Measurements from ENCODE around the gene PDGFC.

The PDGFC gene

DNA sequence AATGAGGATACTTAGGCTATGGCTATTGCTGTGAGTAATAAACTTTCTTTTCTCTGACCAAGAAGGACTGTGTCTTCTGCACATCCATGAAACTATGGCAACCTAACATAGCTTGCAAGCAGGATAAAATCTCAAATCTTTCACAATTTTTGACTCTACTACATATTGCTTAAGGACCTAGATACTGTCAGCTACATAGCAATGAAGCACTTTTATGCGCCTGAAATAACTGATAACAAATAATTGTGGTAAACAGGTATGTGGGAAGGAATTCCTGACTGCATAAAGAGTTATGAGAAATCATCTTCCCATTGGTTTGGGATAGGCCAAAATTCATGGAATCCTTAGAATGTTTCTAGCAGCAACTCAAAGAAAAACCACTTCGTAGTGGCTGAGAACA lies 41.2 kb upstream of the PDGFC start:
- no peaks in the 10 kb centered on the region for H3K9me3 Mint-ChIP-seq
- no peaks in the 10 kb centered on the region for H3K4me1 Mint-ChIP-seq
- no peaks in the 10 kb centered on the region for H3K27me3 Mint-ChIP-seq (ENCODE audit: low read depth)
- H3K4me3 Mint-ChIP-seq: no peak overlapping the region
- TF ChIP-seq, protein P1, sequence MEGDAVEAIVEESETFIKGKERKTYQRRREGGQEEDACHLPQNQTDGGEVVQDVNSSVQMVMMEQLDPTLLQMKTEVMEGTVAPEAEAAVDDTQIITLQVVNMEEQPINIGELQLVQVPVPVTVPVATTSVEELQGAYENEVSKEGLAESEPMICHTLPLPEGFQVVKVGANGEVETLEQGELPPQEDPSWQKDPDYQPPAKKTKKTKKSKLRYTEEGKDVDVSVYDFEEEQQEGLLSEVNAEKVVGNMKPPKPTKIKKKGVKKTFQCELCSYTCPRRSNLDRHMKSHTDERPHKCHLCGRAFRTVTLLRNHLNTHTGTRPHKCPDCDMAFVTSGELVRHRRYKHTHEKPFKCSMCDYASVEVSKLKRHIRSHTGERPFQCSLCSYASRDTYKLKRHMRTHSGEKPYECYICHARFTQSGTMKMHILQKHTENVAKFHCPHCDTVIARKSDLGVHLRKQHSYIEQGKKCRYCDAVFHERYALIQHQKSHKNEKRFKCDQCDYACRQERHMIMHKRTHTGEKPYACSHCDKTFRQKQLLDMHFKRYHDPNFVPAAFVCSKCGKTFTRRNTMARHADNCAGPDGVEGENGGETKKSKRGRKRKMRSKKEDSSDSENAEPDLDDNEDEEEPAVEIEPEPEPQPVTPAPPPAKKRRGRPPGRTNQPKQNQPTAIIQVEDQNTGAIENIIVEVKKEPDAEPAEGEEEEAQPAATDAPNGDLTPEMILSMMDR (IDR thresholded peaks at IDR 0.05; ENCODE audit: unreplicated experiment in 3 of 3): no peak
- H3K36me3 Mint-ChIP-seq (ENCODE audit: low read depth): no peaks in the 10 kb centered on the region
- no peak overlapping the region for H3K27ac Mint-ChIP-seq

- TF ChIP-seq, protein P1 (IDR thresholded peaks at IDR 0.05; ENCODE audit: unreplicated experiment in 3 of 3): no peak
- Mint-ChIP-seq H3K36me3 (ENCODE audit: low read depth) (no peaks in the 10 kb centered on the region), H3K4me3 (no peak overlapping the region), H3K4me1 (no peaks in the 10 kb centered on the region), H3K27me3 (ENCODE audit: low read depth) (no peaks in the 10 kb centered on the region), H3K9me3 (no peaks in the 10 kb centered on the region), H3K27ac (no peak overlapping the region)
Measured at GRCh38 chr4:157012296-157012695, 40.7 kb upstream of the PDGFC start.

GRCh38 chr4:157010630-157011029 lies 39.0 kb upstream of the PDGFC start:
- TF ChIP-seq, protein P1 (IDR thresholded peaks at IDR 0.05; ENCODE audit: unreplicated experiment in 3 of 3): no peak
- Mint-ChIP-seq H3K36me3 (ENCODE audit: low read depth) (no peaks in the 10 kb centered on the region), H3K4me3 (no peak overlapping the region), H3K9me3 (no peaks in the 10 kb centered on the region), H3K27me3 (ENCODE audit: low read depth) (no peaks in the 10 kb centered on the region), H3K27ac (no peak overlapping the region), H3K4me1 (no peaks in the 10 kb centered on the region)

GRCh38 chr4:157005831-157006230 lies 34.2 kb upstream of the PDGFC start:
- Mint-ChIP-seq H3K9me3 (no peaks in the 10 kb centered on the region), H3K36me3 (ENCODE audit: low read depth) (no peaks in the 10 kb centered on the region), H3K4me3 (no peak overlapping the region), H3K27ac (no peak overlapping the region), H3K27me3 (ENCODE audit: low read depth) (no peaks in the 10 kb centered on the region), H3K4me1 (peaks cover 20% of the 10 kb centered on the region)
- TF ChIP-seq, protein P1 (IDR thresholded peaks at IDR 0.05; ENCODE audit: unreplicated experiment in 3 of 3): no peak

DNA sequence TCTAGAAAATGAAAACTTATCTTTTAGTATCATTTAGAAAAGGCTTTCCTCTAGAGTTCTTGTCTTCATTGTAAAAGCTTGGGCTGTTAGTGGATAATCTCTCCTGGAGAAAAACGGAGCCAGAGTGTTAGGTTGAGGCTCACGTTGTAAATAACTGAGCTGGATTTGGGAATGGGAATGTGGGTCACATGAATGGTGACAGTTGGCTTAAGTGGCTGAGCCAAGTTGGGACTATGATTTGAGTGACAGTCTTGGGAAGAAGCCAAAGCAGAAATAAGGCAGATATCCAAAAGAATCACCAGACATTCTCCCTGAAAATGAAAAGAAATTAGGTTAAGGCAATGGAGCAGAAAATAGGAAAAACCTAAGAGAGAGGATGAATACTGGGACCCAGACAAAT lies 33.6 kb upstream of the PDGFC start:
- no peaks in the 10 kb centered on the region for H3K9me3 Mint-ChIP-seq
- no peaks in the 10 kb centered on the region for H3K27me3 Mint-ChIP-seq (ENCODE audit: low read depth)
- TF ChIP-seq, protein P1 (IDR thresholded peaks at IDR 0.05; ENCODE audit: unreplicated experiment in 3 of 3): no peak
- no peak overlapping the region for H3K4me3 Mint-ChIP-seq
- H3K4me1 Mint-ChIP-seq: peaks cover 20% of the 10 kb centered on the region
- peak overlapping the region in 1 of 3 experiments; percentile 28 for H3K27ac Mint-ChIP-seq
- no peaks in the 10 kb centered on the region for H3K36me3 Mint-ChIP-seq (ENCODE audit: low read depth)

- no peaks in the 10 kb centered on the region for H3K27me3 Mint-ChIP-seq (ENCODE audit: low read depth)
- peaks cover 26% of the 10 kb centered on the region for H3K4me1 Mint-ChIP-seq
- no peaks in the 10 kb centered on the region for H3K36me3 Mint-ChIP-seq (ENCODE audit: low read depth)
- no peaks in the 10 kb centered on the region for H3K9me3 Mint-ChIP-seq
- TF ChIP-seq, protein P1 (IDR thresholded peaks at IDR 0.05; ENCODE audit: unreplicated experiment in 3 of 3): no peak
- H3K4me3 Mint-ChIP-seq: no peak overlapping the region
- H3K27ac Mint-ChIP-seq: peak overlapping the region in 1 of 3 experiments; percentile 54
Measured at GRCh38 chr4:157004279-157005161, 32.9 kb upstream of the PDGFC start.
